ENCODE results near the gene TBC1D1. TPM values are rescaled to one million over a fixed set of nuclear protein-coding genes. Genes with fewer than 3 reads are reported as not detected.
A peak's percentile ranks its signal among the peaks of the same experiment; 100 is the strongest.

TBC1D1 gene
- total RNA-seq, 1 donor from 2014 or later = 92.7 TPM

GRCh38 chr4:38082021-38082420 is 191.1 kb downstream of the TBC1D1 start:
- peaks cover 49% of the 10 kb centered on the region for H3K4me1 Mint-ChIP-seq (ENCODE audit: low read depth)
- TF ChIP-seq, protein P1, sequence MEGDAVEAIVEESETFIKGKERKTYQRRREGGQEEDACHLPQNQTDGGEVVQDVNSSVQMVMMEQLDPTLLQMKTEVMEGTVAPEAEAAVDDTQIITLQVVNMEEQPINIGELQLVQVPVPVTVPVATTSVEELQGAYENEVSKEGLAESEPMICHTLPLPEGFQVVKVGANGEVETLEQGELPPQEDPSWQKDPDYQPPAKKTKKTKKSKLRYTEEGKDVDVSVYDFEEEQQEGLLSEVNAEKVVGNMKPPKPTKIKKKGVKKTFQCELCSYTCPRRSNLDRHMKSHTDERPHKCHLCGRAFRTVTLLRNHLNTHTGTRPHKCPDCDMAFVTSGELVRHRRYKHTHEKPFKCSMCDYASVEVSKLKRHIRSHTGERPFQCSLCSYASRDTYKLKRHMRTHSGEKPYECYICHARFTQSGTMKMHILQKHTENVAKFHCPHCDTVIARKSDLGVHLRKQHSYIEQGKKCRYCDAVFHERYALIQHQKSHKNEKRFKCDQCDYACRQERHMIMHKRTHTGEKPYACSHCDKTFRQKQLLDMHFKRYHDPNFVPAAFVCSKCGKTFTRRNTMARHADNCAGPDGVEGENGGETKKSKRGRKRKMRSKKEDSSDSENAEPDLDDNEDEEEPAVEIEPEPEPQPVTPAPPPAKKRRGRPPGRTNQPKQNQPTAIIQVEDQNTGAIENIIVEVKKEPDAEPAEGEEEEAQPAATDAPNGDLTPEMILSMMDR (IDR thresholded peaks at IDR 0.05) = no peak
- DNase-seq (ENCODE audit: low spot score) = no peak

DNA sequence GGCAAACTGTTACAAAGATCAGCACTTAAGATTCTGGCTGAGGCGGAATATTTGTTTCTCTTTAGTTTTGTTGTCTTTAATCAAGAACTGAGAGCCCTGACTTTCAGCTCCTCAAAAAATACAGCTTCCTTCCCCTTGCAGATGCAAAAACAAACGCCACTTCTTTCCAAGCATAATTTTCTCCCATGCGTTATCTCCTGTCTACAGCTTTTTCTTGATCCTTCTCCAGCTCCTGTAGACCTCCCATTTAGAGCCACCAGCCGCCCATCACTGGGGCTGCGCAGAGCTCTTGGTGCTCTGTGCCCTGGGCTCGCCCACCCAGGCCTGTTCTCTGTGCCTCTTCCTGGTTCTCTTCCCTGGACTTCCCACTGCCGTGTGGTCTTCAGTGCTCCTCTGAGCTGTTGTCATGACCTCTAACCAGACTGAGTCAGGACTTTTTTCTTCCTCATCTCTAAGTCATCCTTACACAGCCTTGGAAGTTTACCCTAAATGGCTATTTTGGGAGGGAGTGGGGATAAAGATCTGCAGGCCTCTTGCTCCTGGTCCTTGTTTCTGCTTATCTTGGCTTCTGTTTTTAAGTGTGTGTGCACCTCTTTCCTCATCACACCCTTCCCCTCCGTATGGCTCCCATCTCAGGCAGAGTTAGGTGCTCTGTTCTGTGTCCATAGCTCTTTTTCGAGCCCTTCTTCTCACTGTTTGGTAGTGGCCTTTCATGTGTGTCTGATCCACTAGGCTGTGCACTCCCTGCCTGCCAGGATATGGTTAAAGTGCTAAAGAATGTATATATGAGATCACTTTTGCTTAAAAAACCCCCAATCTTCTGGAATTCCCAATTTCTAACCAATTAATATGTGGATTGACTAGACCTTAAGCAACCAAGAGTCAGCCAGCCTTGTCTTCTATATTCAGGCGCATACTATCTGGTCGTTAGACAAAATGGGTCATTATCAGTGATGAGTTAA is 191.8 kb downstream of the TBC1D1 start:
- TF ChIP-seq, protein P1 (IDR thresholded peaks at IDR 0.05) = no peak
- Mint-ChIP-seq H3K27me3 (ENCODE audit: low read depth) (no peaks in the 10 kb centered on the region), H3K9me3 (ENCODE audit: low read depth) (peaks cover 2% of the 10 kb centered on the region), H3K36me3 (ENCODE audit: low read depth) (peaks cover 3% of the 10 kb centered on the region), H3K4me3 (ENCODE audit: unreplicated experiment) (no peak overlapping the region), H3K4me1 (ENCODE audit: low read depth) (peaks cover 47% of the 10 kb centered on the region), H3K27ac (ENCODE audit: unreplicated experiment) (peak overlapping the region; percentile 83)
- no peak for DNase-seq (ENCODE audit: low spot score)

More at GRCh38 chr4:38082021-38082420, 191.1 kb downstream of the TBC1D1 start:
- no peak overlapping the region for H3K4me3 Mint-ChIP-seq (ENCODE audit: unreplicated experiment)
- H3K36me3 Mint-ChIP-seq (ENCODE audit: low read depth) = peaks cover 3% of the 10 kb centered on the region
- peaks cover 2% of the 10 kb centered on the region for H3K9me3 Mint-ChIP-seq (ENCODE audit: low read depth)
- H3K27ac Mint-ChIP-seq (ENCODE audit: unreplicated experiment) = no peak overlapping the region
- no peaks in the 10 kb centered on the region for H3K27me3 Mint-ChIP-seq (ENCODE audit: low read depth)

- H3K27ac Mint-ChIP-seq (ENCODE audit: unreplicated experiment) = no peak overlapping the region
- peaks cover 24% of the 10 kb centered on the region for H3K4me1 Mint-ChIP-seq (ENCODE audit: low read depth)
- no peak for DNase-seq (ENCODE audit: low spot score)
- H3K27me3 Mint-ChIP-seq (ENCODE audit: low read depth) = no peaks in the 10 kb centered on the region
- peaks cover 3% of the 10 kb centered on the region for H3K36me3 Mint-ChIP-seq (ENCODE audit: low read depth)
- TF ChIP-seq, protein P1 (IDR thresholded peaks at IDR 0.05) = no peak
- H3K4me3 Mint-ChIP-seq (ENCODE audit: unreplicated experiment) = no peak overlapping the region
- no peaks in the 10 kb centered on the region for H3K9me3 Mint-ChIP-seq (ENCODE audit: low read depth)
These were observed 194.2 kb downstream of the TBC1D1 start for GRCh38 chr4:38084877-38085711.

GRCh38 chr4:38085751-38086150 is 194.9 kb downstream of the TBC1D1 start:
- H3K4me1 Mint-ChIP-seq (ENCODE audit: low read depth) = peaks cover 21% of the 10 kb centered on the region
- H3K4me3 Mint-ChIP-seq (ENCODE audit: unreplicated experiment) = no peak overlapping the region
- no peak overlapping the region for H3K27ac Mint-ChIP-seq (ENCODE audit: unreplicated experiment)
- TF ChIP-seq, protein P1 (IDR thresholded peaks at IDR 0.05) = no peak
- H3K36me3 Mint-ChIP-seq (ENCODE audit: low read depth) = peaks cover 7% of the 10 kb centered on the region
- H3K27me3 Mint-ChIP-seq (ENCODE audit: low read depth) = no peaks in the 10 kb centered on the region
- no peak for DNase-seq (ENCODE audit: low spot score)
- H3K9me3 Mint-ChIP-seq (ENCODE audit: low read depth) = no peaks in the 10 kb centered on the region
